ENCODE results near the gene MCM3.

MCM3 gene

DNA sequence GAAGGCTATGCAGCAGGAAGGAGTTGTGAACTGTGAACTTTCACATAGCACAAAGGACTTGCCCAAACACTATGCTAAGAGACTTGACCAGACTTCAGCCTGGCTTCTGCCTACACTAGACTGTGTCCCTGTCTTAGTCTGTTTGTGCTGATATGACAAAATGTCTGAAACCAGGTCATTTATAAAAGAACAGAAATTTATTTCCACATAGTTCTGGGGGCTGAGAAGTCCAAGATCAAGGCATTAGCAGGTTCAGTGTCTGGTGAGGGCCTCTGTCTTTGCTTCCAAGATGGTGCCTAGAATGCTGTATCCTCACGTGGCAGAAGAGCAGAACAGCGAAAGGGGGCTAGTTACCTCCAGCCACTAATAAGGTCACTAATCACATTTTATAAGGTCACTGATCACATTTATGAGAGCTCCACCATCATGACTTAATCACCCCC is 16.0 kb upstream of the MCM3 start:
- peaks cover 7 to 9% of the 10 kb centered on the region in 2 donors for H3K4me1 ChIP-seq (ENCODE audit: control insufficient read depth in 1 of 2, insufficient read depth in 2 of 2, low read length in 2 of 2)
- no peaks in the 10 kb centered on the region for H3K9me3 ChIP-seq (ENCODE audit: control insufficient read depth in 1 of 2, low read length in 2 of 2)
- no peaks in the 10 kb centered on the region for H3K27me3 ChIP-seq (ENCODE audit: low read depth, low read length)
- no peaks in the 10 kb centered on the region for H3K36me3 ChIP-seq (ENCODE audit: control insufficient read depth in 1 of 2, insufficient read depth in 2 of 2, low read length in 2 of 2)
- H3K4me3 ChIP-seq (ENCODE audit: low read depth in 1 of 2, low read length in 2 of 2) = no peak overlapping the region
- H3K27ac ChIP-seq (ENCODE audit: low read length) = no peak overlapping the region

DNA sequence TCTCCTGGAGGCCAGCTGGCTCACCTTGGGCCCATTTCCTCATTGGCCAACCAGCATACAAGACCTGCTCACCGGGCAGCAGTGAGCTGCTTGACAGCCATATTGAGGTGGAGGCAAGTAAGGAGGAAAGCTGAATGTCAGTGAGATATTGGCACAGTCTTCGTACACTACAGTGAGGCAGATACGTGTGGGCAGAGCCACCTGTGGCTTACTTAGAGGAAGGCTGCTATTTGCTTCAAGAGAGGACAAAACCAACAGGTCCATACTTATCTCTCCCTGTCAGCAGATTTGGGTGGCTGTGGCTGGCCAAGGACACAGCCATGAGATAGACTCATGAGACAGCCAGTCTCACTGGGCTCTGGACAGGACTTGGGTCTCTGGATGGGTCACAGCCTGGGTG is 15.1 kb upstream of the MCM3 start:
- H3K27ac ChIP-seq (ENCODE audit: low read length) = no peak overlapping the region
- peaks cover 0 to under 1% of the 10 kb centered on the region in 2 donors for H3K4me1 ChIP-seq (ENCODE audit: control insufficient read depth in 1 of 2, insufficient read depth in 2 of 2, low read length in 2 of 2)
- no peak overlapping the region for H3K4me3 ChIP-seq (ENCODE audit: low read depth in 1 of 2, low read length in 2 of 2)
- no peaks in the 10 kb centered on the region for H3K27me3 ChIP-seq (ENCODE audit: low read depth, low read length)
- H3K9me3 ChIP-seq (ENCODE audit: control insufficient read depth in 1 of 2, low read length in 2 of 2) = no peaks in the 10 kb centered on the region
- H3K36me3 ChIP-seq (ENCODE audit: control insufficient read depth in 1 of 2, insufficient read depth in 2 of 2, low read length in 2 of 2) = no peaks in the 10 kb centered on the region

DNA sequence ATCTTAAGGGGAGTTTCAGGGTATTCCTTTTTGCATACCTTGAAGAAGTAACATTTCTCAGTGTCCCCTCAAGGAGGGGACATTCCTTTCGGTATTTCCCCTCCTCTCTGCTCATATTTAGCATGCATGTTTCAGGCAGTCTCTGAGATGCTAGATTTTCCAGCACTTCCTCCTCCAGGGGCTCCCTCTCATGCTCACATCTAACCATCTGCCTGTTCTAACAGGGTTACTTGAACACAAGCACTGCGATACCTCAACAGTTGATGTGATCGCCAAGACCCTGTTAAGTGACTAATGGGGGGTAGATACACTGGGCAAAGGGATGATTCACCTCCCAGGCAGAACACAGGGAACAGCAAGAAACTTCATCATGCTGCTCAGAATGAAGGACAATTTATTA is 12.9 kb upstream of the MCM3 start:
- no peak overlapping the region for H3K27ac ChIP-seq (ENCODE audit: low read length)
- H3K4me1 ChIP-seq (ENCODE audit: control insufficient read depth in 1 of 2, insufficient read depth in 2 of 2, low read length in 2 of 2) = no peaks in the 10 kb centered on the region
- no peak overlapping the region for H3K4me3 ChIP-seq (ENCODE audit: low read depth in 1 of 2, low read length in 2 of 2)
- no peaks in the 10 kb centered on the region for H3K9me3 ChIP-seq (ENCODE audit: control insufficient read depth in 1 of 2, low read length in 2 of 2)
- no peaks in the 10 kb centered on the region for H3K36me3 ChIP-seq (ENCODE audit: control insufficient read depth in 1 of 2, insufficient read depth in 2 of 2, low read length in 2 of 2)
- no peaks in the 10 kb centered on the region for H3K27me3 ChIP-seq (ENCODE audit: low read depth, low read length)

DNA sequence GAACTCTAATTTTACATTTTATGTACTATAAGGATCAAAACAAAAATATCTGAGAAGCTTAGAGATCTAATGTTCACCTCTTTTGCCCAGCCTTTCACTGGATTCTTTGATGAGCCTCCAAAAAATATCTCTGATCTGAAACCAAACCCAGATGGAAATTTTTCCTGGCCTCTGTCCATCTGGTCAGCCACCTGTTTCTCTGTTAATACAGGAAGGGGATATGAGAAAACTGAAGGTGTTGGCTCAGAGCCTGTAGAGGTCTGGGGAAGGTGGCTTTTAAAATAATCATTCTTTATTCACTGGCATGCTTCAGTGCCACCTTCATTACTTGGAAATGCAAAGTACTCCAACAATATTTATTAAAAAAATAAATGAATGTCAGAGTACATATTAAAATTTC is 8.5 kb upstream of the MCM3 start:
- no peaks in the 10 kb centered on the region for H3K9me3 ChIP-seq (ENCODE audit: control insufficient read depth in 1 of 2, low read length in 2 of 2)
- H3K27me3 ChIP-seq (ENCODE audit: low read depth, low read length) = no peaks in the 10 kb centered on the region
- H3K36me3 ChIP-seq (ENCODE audit: control insufficient read depth in 1 of 2, insufficient read depth in 2 of 2, low read length in 2 of 2) = no peaks in the 10 kb centered on the region
- H3K4me1 ChIP-seq (ENCODE audit: control insufficient read depth in 1 of 2, insufficient read depth in 2 of 2, low read length in 2 of 2) = no peaks in the 10 kb centered on the region
- no peak overlapping the region for H3K4me3 ChIP-seq (ENCODE audit: low read depth in 1 of 2, low read length in 2 of 2)
- no peak overlapping the region for H3K27ac ChIP-seq (ENCODE audit: low read length)

DNA sequence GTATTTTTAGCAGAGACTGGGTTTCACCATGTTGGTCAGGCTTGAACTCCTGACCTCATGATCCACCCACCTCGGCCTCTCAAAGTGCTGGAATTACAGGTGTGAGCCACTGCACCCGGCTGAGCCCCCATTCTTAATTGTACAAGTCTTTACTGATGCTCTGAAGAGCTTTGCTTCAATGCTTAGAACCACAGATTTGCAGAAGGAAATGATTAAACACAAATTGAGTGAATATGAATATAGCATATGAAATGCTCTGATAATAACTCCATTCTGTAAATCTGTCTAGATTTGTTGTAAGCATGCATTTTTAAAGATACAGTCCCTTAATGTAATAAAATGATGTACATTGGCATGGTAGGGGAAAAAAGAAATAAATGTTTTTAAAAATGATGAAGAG is 4.3 kb upstream of the MCM3 start:
- Histone ChIP-seq H3K27ac (ENCODE audit: low read length) (no peak overlapping the region), H3K4me1 (ENCODE audit: control insufficient read depth in 1 of 2, insufficient read depth in 2 of 2, low read length in 2 of 2) (peaks cover 6 to 13% of the 10 kb centered on the region in 2 donors), H3K4me3 (ENCODE audit: low read depth in 1 of 2, low read length in 2 of 2) (no peak overlapping the region), H3K9me3 (ENCODE audit: control insufficient read depth in 1 of 2, low read length in 2 of 2) (no peaks in the 10 kb centered on the region), H3K36me3 (ENCODE audit: control insufficient read depth in 1 of 2, insufficient read depth in 2 of 2, low read length in 2 of 2) (no peaks in the 10 kb centered on the region), H3K27me3 (ENCODE audit: low read depth, low read length) (no peaks in the 10 kb centered on the region)

DNA sequence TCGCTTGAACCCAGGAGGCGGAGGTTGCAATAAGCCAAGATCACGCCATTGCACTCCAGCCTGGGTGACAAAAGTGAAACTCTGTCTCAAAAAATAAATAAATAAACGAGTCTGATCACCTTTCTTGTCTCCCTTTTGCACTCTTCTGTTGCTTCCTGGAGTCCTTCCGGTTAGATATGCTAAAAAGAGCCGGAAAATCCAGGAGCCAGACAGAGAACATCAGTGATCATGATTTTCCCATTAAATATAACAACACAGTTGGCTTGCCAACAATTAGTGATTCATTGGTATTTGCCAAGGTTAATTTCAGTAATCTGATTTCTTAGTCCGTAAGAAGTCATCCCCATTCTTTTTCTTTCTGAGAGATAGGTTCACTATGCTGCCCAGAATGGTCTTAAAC is 3.7 kb upstream of the MCM3 start:
- no peaks in the 10 kb centered on the region for H3K27me3 ChIP-seq (ENCODE audit: low read depth, low read length)
- no peak overlapping the region for H3K4me3 ChIP-seq (ENCODE audit: low read depth in 1 of 2, low read length in 2 of 2)
- no peaks in the 10 kb centered on the region for H3K36me3 ChIP-seq (ENCODE audit: control insufficient read depth in 1 of 2, insufficient read depth in 2 of 2, low read length in 2 of 2)
- H3K27ac ChIP-seq (ENCODE audit: low read length) = no peak overlapping the region
- H3K4me1 ChIP-seq (ENCODE audit: control insufficient read depth in 1 of 2, insufficient read depth in 2 of 2, low read length in 2 of 2) = peaks cover 6 to 19% of the 10 kb centered on the region in 2 donors
- no peaks in the 10 kb centered on the region for H3K9me3 ChIP-seq (ENCODE audit: control insufficient read depth in 1 of 2, low read length in 2 of 2)

DNA sequence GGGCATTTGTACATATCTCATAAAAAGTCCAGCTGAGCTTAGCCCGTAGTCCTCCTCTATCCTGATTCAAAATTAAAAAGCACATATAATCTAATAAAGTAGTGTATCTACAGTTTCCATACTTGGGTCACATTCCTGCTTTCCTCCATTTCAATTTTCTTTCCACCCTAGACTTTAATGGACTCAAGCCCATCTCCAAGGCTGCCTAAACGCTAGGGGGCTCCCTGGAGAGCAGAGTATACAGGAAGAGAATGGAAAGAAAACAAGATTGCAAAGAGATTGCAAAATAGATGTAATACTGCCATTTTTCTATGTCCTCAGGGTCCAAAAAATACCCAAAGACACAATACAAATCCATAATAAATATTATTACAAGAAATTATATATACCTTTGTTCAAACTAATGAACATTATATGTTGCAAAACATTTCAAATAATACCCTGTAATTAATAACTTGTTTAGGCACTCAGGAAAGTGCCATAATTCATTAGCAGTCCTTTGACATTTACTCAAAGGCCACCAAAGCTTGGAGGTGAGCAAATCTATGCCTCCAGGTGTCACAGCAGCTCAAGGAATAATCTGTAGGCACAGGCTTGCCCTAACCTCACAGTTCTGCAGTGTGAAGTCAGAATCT is 2.4 kb upstream of the MCM3 start:
- H3K4me3 ChIP-seq (ENCODE audit: low read depth in 1 of 2, low read length in 2 of 2) = no peak overlapping the region
- H3K9me3 ChIP-seq (ENCODE audit: control insufficient read depth in 1 of 2, low read length in 2 of 2) = no peaks in the 10 kb centered on the region
- no peaks in the 10 kb centered on the region for H3K27me3 ChIP-seq (ENCODE audit: low read depth, low read length)
- no peak overlapping the region for H3K27ac ChIP-seq (ENCODE audit: low read length)
- peaks cover 6 to 21% of the 10 kb centered on the region in 2 donors for H3K4me1 ChIP-seq (ENCODE audit: control insufficient read depth in 1 of 2, insufficient read depth in 2 of 2, low read length in 2 of 2)
- H3K36me3 ChIP-seq (ENCODE audit: control insufficient read depth in 1 of 2, insufficient read depth in 2 of 2, low read length in 2 of 2) = peaks cover 0 to 7% of the 10 kb centered on the region in 2 donors

DNA sequence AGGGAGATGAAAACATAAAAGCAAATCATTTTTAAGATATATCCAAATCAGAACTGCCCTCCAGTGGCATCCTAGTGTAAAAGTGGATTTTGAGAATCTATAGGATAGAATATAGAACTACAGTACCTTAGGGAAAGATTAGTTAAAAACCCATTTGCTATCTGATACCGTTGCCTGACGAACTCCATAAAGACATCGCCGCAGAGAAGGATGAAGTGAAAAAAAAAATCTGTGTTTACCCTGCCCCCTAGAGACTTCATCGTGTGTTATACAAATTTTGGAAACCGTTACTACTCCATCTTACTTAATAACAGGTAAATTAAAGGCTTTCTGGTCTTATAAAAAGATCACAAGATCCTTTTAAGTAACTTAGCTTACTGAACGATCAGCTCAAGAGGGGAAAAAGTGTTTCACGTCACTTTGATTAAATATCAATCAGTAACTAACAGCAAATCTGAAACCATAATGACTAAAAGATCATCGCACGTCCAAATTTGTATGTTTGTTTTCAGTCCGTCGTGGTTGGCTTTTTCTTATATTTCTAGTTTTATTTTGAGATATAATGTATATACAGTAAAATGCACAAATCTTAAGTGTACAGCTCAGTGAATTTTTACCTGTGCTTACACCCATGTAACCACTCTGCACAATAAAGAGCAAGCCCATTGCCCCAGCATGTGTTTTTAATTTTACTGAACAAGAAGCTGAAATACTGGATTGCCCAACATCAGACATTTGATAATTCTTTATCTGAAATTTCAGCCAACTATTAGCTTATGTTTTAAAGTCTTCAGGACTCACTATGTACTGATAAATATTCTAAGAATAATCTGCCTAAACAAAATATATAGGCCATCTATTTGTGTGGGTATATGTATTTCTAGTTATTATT is 881 bp upstream of the MCM3 start:
- Histone ChIP-seq H3K4me3 (ENCODE audit: low read depth in 1 of 2, low read length in 2 of 2) (peak overlapping the region; percentile 78 to 81), H3K9me3 (ENCODE audit: control insufficient read depth in 1 of 2, low read length in 2 of 2) (no peaks in the 10 kb centered on the region), H3K36me3 (ENCODE audit: control insufficient read depth in 1 of 2, insufficient read depth in 2 of 2, low read length in 2 of 2) (peaks cover 6 to 21% of the 10 kb centered on the region in 2 donors), H3K27ac (ENCODE audit: low read length) (peak overlapping the region; percentile 37), H3K27me3 (ENCODE audit: low read depth, low read length) (no peaks in the 10 kb centered on the region), H3K4me1 (ENCODE audit: control insufficient read depth in 1 of 2, insufficient read depth in 2 of 2, low read length in 2 of 2) (peaks cover 6 to 21% of the 10 kb centered on the region in 2 donors)

DNA sequence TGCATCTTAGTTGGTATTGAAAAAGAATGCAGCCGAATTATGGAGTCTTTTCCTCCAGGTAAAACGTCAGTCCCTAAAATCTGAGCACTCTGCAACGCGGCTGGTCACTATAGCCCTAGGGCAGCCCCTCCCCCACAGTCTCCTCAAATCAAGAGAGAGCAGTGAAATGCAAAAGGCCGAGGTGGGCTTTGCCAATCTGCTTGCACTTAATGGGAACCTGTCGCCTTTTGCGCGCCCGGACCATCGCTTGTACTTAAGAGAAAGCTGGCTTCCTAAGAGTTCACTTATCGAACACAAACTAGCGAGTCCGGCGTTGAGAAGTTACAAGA is 447 bp downstream of the MCM3 start:
- Histone ChIP-seq H3K36me3 (ENCODE audit: control insufficient read depth in 1 of 2, insufficient read depth in 2 of 2, low read length in 2 of 2) (peaks cover 20 to 34% of the 10 kb centered on the region in 2 donors), H3K4me3 (ENCODE audit: low read depth in 1 of 2, low read length in 2 of 2) (peak overlapping the region; percentile 78 to 81), H3K27me3 (ENCODE audit: low read depth, low read length) (no peaks in the 10 kb centered on the region), H3K27ac (ENCODE audit: low read length) (peak overlapping the region; percentile 6), H3K9me3 (ENCODE audit: control insufficient read depth in 1 of 2, low read length in 2 of 2) (no peaks in the 10 kb centered on the region), H3K4me1 (ENCODE audit: control insufficient read depth in 1 of 2, insufficient read depth in 2 of 2, low read length in 2 of 2) (peaks cover 6 to 21% of the 10 kb centered on the region in 2 donors)

DNA sequence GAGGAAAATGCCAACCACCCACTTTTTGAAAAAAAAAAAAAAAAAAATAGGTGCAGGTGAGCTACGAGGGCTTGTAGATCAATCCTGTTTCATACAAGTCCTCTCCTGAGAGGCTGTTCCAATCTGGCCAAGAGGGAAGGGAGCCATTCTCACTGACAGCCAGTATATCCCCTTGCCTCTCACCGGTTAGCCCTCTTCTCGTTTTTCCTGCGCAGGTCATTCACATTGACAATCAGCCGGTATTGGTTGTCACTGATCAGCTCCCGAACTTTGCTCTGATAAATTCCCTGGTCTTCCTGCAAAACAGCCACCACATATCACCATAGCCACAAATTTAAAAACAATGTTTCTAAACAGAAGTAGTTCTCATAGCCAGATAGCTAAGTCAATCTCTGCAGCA is 1.4 kb downstream of the MCM3 start:
- Histone ChIP-seq H3K9me3 (ENCODE audit: control insufficient read depth in 1 of 2, low read length in 2 of 2) (no peaks in the 10 kb centered on the region), H3K4me1 (ENCODE audit: control insufficient read depth in 1 of 2, insufficient read depth in 2 of 2, low read length in 2 of 2) (peaks cover 6 to 21% of the 10 kb centered on the region in 2 donors), H3K36me3 (ENCODE audit: control insufficient read depth in 1 of 2, insufficient read depth in 2 of 2, low read length in 2 of 2) (peaks cover 27 to 44% of the 10 kb centered on the region in 2 donors), H3K27ac (ENCODE audit: low read length) (no peak overlapping the region), H3K4me3 (ENCODE audit: low read depth in 1 of 2, low read length in 2 of 2) (peak overlapping the region in 1 of 2 donors; percentile 81), H3K27me3 (ENCODE audit: low read depth, low read length) (no peaks in the 10 kb centered on the region)

DNA sequence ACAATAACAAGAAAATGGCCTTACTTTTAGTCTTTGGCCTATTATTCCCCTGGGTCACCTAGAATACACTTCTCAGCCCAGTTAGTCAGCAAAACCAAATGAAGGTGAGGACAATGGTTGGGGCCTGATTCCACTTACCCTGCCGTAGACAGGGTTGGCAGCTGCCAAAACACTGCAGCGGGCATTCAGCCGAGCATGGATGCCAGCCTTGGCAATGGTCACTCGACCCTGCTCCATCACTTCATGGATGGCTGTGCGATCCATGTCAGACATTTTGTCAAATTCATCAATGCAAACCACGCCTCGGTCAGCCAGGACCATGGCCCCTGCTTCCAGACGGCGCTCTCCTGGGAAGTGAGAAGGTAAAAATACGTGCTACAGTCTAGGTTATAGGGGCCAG is 8.4 kb downstream of the MCM3 start:
- no peak overlapping the region for H3K27ac ChIP-seq (ENCODE audit: low read length)
- no peaks in the 10 kb centered on the region for H3K27me3 ChIP-seq (ENCODE audit: low read depth, low read length)
- H3K4me3 ChIP-seq (ENCODE audit: low read depth in 1 of 2, low read length in 2 of 2) = no peak overlapping the region
- no peaks in the 10 kb centered on the region for H3K9me3 ChIP-seq (ENCODE audit: control insufficient read depth in 1 of 2, low read length in 2 of 2)
- no peaks in the 10 kb centered on the region for H3K4me1 ChIP-seq (ENCODE audit: control insufficient read depth in 1 of 2, insufficient read depth in 2 of 2, low read length in 2 of 2)
- peaks cover 74 to 84% of the 10 kb centered on the region in 2 donors for H3K36me3 ChIP-seq (ENCODE audit: control insufficient read depth in 1 of 2, insufficient read depth in 2 of 2, low read length in 2 of 2)
